ENCODE measurements around the gene ZNF687. TPM values are rescaled to one million over a fixed set of nuclear protein-coding genes. Genes with fewer than 3 reads are reported as not detected.

Gene ZNF687
- polyA plus RNA-seq, 1 donor (not counting 4 experiments of a cell fraction or from before 2014, with no cell fraction given): 7.3 TPM

DNA sequence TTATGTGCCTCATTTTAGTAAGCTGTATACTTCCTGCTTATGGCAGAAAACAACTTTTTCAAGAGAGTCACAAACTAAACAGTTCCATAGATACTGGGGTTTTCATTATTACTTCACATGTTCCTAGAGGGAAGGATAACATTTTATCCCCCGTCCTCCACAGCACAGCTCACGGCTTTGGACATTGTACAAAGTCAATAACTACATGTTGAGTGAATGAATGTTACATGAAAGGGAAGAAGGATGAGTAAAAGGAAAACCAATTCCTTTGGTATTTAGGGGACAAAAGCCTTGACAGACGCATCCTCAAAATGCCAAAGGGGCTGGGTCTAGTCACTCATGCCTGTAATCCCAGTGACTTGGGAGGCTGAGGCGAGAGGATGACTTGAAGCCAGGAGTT, 30.3 kb downstream of the ZNF687 start:
- H3K9me3 ChIP-seq (ENCODE audit: control insufficient read depth, low read depth, low read length): no peaks in the 10 kb centered on the region
- H3K9me1 ChIP-seq (ENCODE audit: control insufficient read depth, extremely low read depth, insufficient read depth, low read length): peaks cover 7% of the 10 kb centered on the region
- peaks cover 35 to 66% of the 10 kb centered on the region in 2 experiments for H3K36me3 ChIP-seq (ENCODE audit: control insufficient read depth in 2 of 2, extremely low read depth in 1 of 2, insufficient read depth in 2 of 2, low read length in 2 of 2)
- peaks cover 23% of the 10 kb centered on the region for H3K4me1 ChIP-seq (ENCODE audit: control insufficient read depth, extremely low read depth, insufficient read depth, low read length)
- H3K27me3 ChIP-seq (ENCODE audit: control insufficient read depth, extremely low read depth, insufficient read depth, low read length): no peaks in the 10 kb centered on the region
- no peak overlapping the region for H3K4me3 ChIP-seq (ENCODE audit: control insufficient read depth in 2 of 3, extremely low read depth in 1 of 3, insufficient read depth in 2 of 3, low read depth in 1 of 3, low read length in 3 of 3)
- H2AFZ ChIP-seq (ENCODE audit: control insufficient read depth, low read length): no peak overlapping the region
- H3K4me2 ChIP-seq (ENCODE audit: control insufficient read depth, extremely low read depth, insufficient read depth, low read depth, low read length): peak overlapping the region; percentile 59
- peaks cover 7% of the 10 kb centered on the region for H4K20me1 ChIP-seq (ENCODE audit: control insufficient read depth, extremely low read depth, insufficient read depth, low read length)
- H3K27ac ChIP-seq (ENCODE audit: control insufficient read depth, insufficient read depth, low read length): peak overlapping the region; percentile 96
- no peak for TF ChIP-seq CTCF (optimal IDR thresholded peaks at IDR 0.05 in 1 of 3, IDR thresholded peaks at IDR 0.05 in 1 of 3, conservative IDR thresholded peaks at IDR 0.05 in 1 of 3; ENCODE audit: extremely low read depth in 1 of 3, insufficient read depth in 2 of 3, low read length in 3 of 3)
- TF ChIP-seq EZH2 (IDR thresholded peaks at IDR 0.05; ENCODE audit: low read length): no peak
- no peak for DNase-seq (ENCODE audit: low read depth, low spot score)
- dilution Hi-C loops (cut with MboI; ENCODE audit: extremely low pct_ligation_motif_present, low sequenced_read_pairs): no loop called here
- H3K9ac ChIP-seq (ENCODE audit: control insufficient read depth, extremely low read depth, insufficient read depth, low read length): peak overlapping the region; percentile 66
- peaks cover 11% of the 10 kb centered on the region for H3K79me2 ChIP-seq (ENCODE audit: control insufficient read depth, insufficient read depth, low read length)
- FAIRE-seq: no peak

GRCh38 chr1:151312826-151313225, 30.7 kb downstream of the ZNF687 start:
- no peak overlapping the region for H3K4me3 ChIP-seq (ENCODE audit: control insufficient read depth in 2 of 3, extremely low read depth in 1 of 3, insufficient read depth in 2 of 3, low read depth in 1 of 3, low read length in 3 of 3)
- peak overlapping the region; percentile 96 for H3K27ac ChIP-seq (ENCODE audit: control insufficient read depth, insufficient read depth, low read length)
- peaks cover 23% of the 10 kb centered on the region for H3K4me1 ChIP-seq (ENCODE audit: control insufficient read depth, extremely low read depth, insufficient read depth, low read length)
- no peak overlapping the region for H3K9ac ChIP-seq (ENCODE audit: control insufficient read depth, extremely low read depth, insufficient read depth, low read length)
- FAIRE-seq (no peak), DNase-seq (ENCODE audit: low read depth, low spot score) (no peak)
- TF ChIP-seq CTCF (optimal IDR thresholded peaks at IDR 0.05 in 1 of 3, IDR thresholded peaks at IDR 0.05 in 1 of 3, conservative IDR thresholded peaks at IDR 0.05 in 1 of 3; ENCODE audit: extremely low read depth in 1 of 3, insufficient read depth in 2 of 3, low read length in 3 of 3) (no peak), EZH2 (IDR thresholded peaks at IDR 0.05; ENCODE audit: low read length) (no peak)
- no peak overlapping the region for H2AFZ ChIP-seq (ENCODE audit: control insufficient read depth, low read length)
- peaks cover 6% of the 10 kb centered on the region for H3K9me1 ChIP-seq (ENCODE audit: control insufficient read depth, extremely low read depth, insufficient read depth, low read length)
- peaks cover 30 to 62% of the 10 kb centered on the region in 2 experiments for H3K36me3 ChIP-seq (ENCODE audit: control insufficient read depth in 2 of 2, extremely low read depth in 1 of 2, insufficient read depth in 2 of 2, low read length in 2 of 2)
- H3K27me3 ChIP-seq (ENCODE audit: control insufficient read depth, extremely low read depth, insufficient read depth, low read length): no peaks in the 10 kb centered on the region
- peaks cover 7% of the 10 kb centered on the region for H4K20me1 ChIP-seq (ENCODE audit: control insufficient read depth, extremely low read depth, insufficient read depth, low read length)
- dilution Hi-C loops (cut with MboI; ENCODE audit: extremely low pct_ligation_motif_present, low sequenced_read_pairs): no loop called here
- H3K4me2 ChIP-seq (ENCODE audit: control insufficient read depth, extremely low read depth, insufficient read depth, low read depth, low read length): no peak overlapping the region
- peaks cover 11% of the 10 kb centered on the region for H3K79me2 ChIP-seq (ENCODE audit: control insufficient read depth, insufficient read depth, low read length)
- H3K9me3 ChIP-seq (ENCODE audit: control insufficient read depth, low read depth, low read length): no peaks in the 10 kb centered on the region
